ENCODE results near the gene HPN. TPM values are rescaled to one million over a fixed set of nuclear protein-coding genes. Genes with fewer than 3 reads are reported as not detected.
"Not testable (repeated sequence)": the region's sequence is repeated elsewhere in the genome, so short reads cannot be mapped to it uniquely, and the experiment has no call there.

Gene HPN
- polyA plus RNA-seq, 3 donors = 88.8 to 142 (median 117) TPM

- DNase-seq (ENCODE audit: extremely low read depth in 1 of 11, low read depth in 9 of 11, low spot score in 4 of 11) = no peak
Measured at GRCh38 chr19:35005256-35005977, 36.1 kb upstream of the HPN start.

- not testable (repeated sequence) for DNase-seq (ENCODE audit: extremely low read depth in 1 of 11, low read depth in 9 of 11, low spot score in 4 of 11)
Measured at GRCh38 chr19:35006007-35006341, 35.5 kb upstream of the HPN start.

- DNase-seq (ENCODE audit: extremely low read depth in 1 of 11, low read depth in 9 of 11, low spot score in 4 of 11) = no peak
Measured at GRCh38 chr19:35006342-35006998, 35.1 kb upstream of the HPN start.

- no peak for DNase-seq (ENCODE audit: extremely low read depth in 1 of 11, low read depth in 9 of 11, low spot score in 4 of 11)
Measured at GRCh38 chr19:35006999-35007365, 34.5 kb upstream of the HPN start.

- not testable (repeated sequence) for DNase-seq (ENCODE audit: extremely low read depth in 1 of 11, low read depth in 9 of 11, low spot score in 4 of 11)
Measured at GRCh38 chr19:35007427-35007826, 34.1 kb upstream of the HPN start.

GRCh38 chr19:35008891-35009341, 32.6 kb upstream of the HPN start:
- DNase-seq (ENCODE audit: extremely low read depth in 1 of 11, low read depth in 9 of 11, low spot score in 4 of 11) = no peak

- no peak for DNase-seq (ENCODE audit: extremely low read depth in 1 of 11, low read depth in 9 of 11, low spot score in 4 of 11)
Measured at GRCh38 chr19:35009424-35010415, 31.8 kb upstream of the HPN start.

GRCh38 chr19:35011091-35011689, 30.3 kb upstream of the HPN start:
- DNase-seq (ENCODE audit: extremely low read depth in 1 of 11, low read depth in 9 of 11, low spot score in 4 of 11) = no peak

GRCh38 chr19:35011737-35012682, 29.5 kb upstream of the HPN start:
- DNase-seq (ENCODE audit: extremely low read depth in 1 of 11, low read depth in 9 of 11, low spot score in 4 of 11) = no peak

GRCh38 chr19:35013041-35013819, 28.3 kb upstream of the HPN start:
- peak in 4 of 11 donors; percentile 41 to 63 (median 50) for DNase-seq (ENCODE audit: extremely low read depth in 1 of 11, low read depth in 9 of 11, low spot score in 4 of 11)

- no peak for DNase-seq (ENCODE audit: extremely low read depth in 1 of 11, low read depth in 9 of 11, low spot score in 4 of 11)
Measured at GRCh38 chr19:35013820-35014754, 27.4 kb upstream of the HPN start.

GRCh38 chr19:35014774-35015173, 26.7 kb upstream of the HPN start:
- not testable (repeated sequence) for DNase-seq (ENCODE audit: extremely low read depth in 1 of 11, low read depth in 9 of 11, low spot score in 4 of 11)

GRCh38 chr19:35015270-35015953, 26.1 kb upstream of the HPN start:
- DNase-seq (ENCODE audit: extremely low read depth in 1 of 11, low read depth in 9 of 11, low spot score in 4 of 11) = no peak

GRCh38 chr19:35015954-35016351, 25.6 kb upstream of the HPN start:
- no peak for DNase-seq (ENCODE audit: extremely low read depth in 1 of 11, low read depth in 9 of 11, low spot score in 4 of 11)

GRCh38 chr19:35017507-35017906, 24.0 kb upstream of the HPN start:
- no peak for DNase-seq (ENCODE audit: extremely low read depth in 1 of 11, low read depth in 9 of 11, low spot score in 4 of 11)

- no peak for DNase-seq (ENCODE audit: extremely low read depth in 1 of 11, low read depth in 9 of 11, low spot score in 4 of 11)
Measured at GRCh38 chr19:35018379-35018778, 23.1 kb upstream of the HPN start.
